GM18508 (cell line): ENCODE data around the gene TRIM31.

Experiments used
- ATAC-seq: cut with Tn5 transposase; IDR thresholded peaks from one replicate; pipeline ENCODE4 v1.9.1; 2021; ENCODE audit warnings: moderate number of reproducible peaks; ENCODE audit not compliant: insufficient read depth, unreplicated experiment

Gene TRIM31, protein sequence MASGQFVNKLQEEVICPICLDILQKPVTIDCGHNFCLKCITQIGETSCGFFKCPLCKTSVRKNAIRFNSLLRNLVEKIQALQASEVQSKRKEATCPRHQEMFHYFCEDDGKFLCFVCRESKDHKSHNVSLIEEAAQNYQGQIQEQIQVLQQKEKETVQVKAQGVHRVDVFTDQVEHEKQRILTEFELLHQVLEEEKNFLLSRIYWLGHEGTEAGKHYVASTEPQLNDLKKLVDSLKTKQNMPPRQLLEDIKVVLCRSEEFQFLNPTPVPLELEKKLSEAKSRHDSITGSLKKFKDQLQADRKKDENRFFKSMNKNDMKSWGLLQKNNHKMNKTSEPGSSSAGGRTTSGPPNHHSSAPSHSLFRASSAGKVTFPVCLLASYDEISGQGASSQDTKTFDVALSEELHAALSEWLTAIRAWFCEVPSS

DNA sequence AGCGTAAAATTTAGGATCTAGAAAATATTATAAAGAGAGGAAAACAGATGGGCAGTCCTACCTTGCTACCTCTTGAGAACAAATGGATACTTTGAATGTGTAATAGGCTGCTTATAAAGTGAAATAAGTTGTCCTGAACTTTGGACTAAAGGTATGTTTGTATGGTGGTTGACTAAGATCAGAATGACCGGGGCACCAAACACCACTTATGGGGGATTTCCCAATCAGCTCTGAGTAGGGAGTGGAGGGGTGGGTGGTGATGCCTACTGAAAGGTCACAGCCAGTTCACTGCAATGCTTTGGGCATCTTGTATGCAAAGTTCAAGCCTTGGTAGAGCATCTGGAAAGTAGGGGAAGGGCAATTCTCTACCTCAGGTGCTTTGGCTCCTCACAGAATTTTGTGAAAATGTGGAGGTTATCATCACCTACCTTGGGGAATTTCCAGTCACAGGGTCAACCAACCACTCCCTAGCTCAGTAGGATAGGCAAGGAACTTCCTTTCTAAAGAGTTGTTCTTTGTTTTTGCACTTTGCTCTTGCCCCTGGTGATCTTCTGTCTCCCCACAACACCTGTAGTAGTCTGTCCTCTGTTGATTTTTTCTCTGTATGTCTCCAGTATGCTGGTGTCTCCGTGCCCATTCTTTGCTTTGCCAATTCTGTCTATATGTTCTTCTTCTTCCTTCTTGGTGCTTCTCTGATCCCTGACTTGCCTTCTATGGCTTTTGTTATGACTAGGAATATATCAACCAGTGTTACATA lies at the start of gene TRIM31:
Gene TRIM31 (minus strand): TSS at position 88 of the 757 bp plus-strand sequence. CDS start 285 bp downstream, outside the sequence.
- no peak for ATAC-seq

DNA sequence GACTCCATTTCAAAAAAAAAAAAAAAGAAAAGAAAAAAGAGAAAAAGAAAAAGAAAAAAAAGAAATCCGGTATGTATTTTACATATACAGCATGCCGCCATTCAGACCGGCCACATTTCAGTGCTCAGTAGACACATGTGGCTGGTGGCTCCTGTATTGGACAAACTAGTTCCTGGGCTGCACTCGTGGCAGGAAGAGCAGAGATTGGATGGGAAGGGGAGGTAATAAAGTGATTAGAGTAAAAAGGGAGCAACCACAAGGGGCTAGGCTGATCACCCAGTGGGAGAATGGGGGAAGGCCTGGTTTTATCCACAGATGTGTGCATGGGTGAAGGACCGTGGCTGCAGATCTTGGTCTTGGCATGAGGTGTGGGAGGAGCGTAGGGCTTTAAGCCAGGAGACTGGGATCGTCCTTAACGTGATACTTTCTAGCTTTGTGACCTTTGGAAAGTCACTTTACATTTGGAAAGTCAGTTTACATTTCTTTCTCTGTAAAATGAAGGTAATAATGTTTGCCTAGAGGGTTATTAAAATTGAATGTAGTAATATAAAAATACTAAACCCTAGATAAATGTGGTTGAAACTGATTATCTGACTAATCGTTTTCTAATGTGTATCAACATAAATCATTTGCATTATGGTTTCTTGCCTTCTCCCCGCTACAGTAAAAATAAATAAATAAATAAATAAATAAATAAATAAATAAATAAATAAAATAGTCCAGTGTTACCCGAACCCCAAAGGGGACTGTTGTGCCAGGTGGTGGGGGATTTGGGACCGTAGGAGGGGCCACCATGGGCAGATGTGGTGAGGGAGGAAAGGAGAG lies 49.6 kb upstream of the TRIM31 start:
- no peak for ATAC-seq

DNA sequence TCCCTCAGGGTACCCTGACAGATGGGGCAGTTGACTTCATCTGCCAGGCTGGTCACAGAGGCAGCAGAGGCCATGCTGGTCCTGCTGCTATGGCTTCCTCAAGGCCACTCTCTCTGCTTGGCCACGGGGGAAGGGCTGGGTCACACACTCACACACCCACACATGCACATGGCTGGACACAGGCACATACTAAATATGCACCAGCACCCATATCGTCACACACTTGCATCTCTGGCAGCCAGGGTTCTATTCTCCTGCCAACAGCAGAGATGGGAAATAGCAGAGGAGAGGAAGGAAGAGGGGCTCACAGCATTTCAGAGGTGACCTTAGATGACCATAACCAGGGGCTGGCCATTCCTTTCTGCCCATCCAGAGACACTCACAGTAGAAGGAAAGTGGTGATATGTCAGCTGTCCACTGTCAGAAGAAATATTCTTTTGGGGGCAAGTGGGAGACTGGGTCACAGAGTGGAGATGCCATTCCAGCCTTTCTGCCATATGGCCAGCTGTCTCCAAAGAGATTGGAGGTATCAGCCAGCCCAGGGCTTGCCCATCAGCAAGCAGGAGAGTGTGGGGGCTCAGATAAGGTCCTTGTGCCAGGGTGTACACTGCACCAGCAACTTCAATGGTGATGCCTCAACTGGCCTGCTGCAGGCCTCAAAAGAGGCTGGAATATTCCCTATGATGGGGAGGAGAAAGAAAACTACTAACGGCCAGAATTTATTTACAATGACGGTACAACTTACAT lies 48.1 kb upstream of the TRIM31 start, which contains the start of gene TRIM10:
Gene TRIM10 (minus strand): TSS at position 427 of the 747 bp plus-strand sequence. CDS start 353 bp downstream, at position 74.
- no peak for ATAC-seq

DNA sequence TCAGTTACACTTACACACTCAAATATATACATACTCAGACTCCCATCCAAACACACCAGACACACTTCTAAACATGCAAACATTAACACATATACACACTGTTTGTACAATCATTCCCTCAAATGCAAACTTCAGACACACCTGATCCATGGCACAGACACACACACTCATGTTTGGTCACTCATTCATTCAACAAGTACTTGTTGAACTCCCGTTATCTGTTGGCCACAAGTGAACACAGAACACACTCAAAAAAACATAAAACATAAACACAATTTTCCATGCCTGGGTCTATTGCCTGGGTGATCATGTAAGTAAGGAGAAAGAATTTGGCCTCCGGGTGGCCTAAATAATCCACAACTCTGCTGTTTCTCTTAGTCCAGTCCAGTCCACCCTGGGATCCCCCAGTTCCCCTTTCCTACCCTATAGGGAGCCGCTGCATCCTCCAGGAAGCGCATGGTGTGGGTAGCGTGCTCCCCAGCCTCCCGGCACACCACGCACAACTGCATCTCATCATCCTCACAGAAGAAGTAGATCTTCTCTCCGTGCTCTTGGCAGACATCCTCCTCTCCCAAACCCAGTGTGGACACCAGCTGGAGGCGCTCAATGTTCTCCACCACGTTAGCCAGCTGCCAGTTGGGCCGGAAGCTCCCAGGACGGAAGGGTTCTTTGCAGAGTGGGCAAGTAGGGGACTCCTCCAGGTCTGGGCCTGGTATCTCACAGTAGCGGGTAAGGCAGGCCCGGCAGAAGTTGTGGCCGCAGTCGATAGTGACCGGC lies 47.3 kb upstream of the TRIM31 start:
- no peak for ATAC-seq

DNA sequence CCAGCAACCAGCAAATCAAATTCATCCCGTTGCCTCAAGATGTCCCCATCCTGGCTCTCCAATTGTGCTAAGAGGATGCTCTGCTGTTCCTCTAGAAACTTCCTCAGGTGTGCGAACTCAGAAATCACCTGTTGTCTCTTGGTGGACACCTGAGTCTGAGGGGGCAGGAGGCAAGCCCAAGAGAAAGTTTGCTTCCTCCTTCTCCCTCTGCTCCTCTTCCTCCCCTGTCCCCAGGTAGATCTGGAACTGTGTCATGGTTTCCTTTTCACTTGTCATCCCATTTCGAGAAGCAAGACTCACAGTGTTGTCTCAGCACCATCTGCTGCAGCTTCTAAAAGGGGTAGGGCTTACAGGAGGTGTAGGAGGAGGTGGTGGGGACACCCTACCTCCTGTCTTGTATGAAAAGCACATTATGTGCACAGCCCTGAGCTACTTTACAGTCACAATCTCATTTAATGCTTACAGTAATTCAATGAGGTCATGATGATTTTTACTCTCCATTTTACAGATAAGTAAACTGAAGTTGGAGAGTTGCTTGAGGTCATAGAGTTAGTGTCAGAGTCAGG lies 45.7 kb upstream of the TRIM31 start:
- ATAC-seq, result no peak

DNA sequence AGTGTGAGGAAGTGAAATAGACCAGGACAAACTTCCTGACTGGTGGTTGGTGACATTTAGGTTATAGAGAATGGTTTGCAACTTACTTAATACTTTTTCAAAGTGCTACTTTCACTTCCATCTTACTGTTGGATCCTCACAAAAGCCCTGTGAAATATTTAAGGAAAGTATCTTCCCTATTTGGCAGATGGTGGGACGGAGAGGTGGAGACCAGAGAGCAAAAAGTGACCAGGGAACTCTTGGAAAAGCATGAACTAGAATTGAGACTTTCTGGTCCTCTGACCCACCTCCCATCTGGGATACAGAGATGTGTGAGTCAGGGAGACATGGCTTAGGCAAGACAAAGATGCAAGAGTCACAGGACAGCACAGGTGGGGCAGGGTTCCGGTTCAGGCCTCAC lies 45.1 kb upstream of the TRIM31 start:
- no peak for ATAC-seq

DNA sequence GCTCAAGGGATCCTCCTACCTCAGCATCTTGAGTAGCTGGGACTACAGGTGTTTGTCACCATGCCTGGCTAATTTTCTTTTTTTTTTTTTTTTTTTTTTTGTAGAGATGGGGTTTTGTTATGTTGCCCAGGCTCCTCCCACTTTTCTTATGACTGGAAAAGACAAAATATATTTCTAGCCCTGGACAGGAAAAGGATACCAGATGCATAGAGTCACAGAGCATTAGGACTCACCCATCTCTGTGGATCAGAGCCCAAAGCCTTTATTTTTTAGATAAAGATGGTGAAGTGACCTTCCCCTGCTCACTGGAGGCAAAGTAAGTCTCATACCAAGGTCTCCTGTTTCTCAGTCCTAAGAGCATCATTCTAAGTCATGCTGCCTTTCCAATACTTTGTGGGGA lies 44.7 kb upstream of the TRIM31 start:
- no peak for ATAC-seq

DNA sequence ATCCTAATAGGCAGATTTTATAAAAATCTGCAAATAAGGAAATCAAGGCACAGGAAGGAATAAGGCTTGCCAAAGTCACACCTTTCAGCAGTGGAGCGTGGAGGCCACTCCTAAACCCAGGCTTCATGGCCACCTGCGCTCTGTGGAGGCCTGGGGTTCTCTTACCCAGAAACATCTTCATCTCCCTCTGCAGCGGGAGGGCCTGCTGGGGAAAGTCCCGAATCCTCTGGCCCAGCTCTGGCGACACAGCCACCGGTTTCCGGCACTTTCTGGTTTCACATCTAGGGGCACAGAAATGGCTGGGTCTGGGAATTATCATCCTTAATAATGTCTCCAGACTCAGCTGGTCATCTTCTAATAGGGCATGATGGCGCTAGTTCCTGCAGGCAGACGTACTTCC lies 43.9 kb upstream of the TRIM31 start:
- ATAC-seq, result no peak

DNA sequence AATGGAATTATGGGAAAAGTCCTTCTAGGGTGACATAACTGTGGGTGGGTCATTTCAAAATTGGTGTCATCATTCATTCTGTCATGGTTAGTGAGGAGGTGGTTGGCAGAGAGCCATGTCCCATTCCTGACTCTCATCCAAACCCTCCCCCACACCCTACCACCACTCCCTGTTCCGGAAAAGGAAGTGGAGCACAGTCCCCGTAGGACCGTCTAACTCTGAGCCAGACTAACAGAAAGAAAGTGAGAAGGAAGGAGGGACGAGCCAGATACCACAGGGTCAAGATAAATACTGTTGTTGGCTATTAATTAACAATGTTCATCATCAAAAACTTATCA lies 43.3 kb upstream of the TRIM31 start:
- ATAC-seq, result no peak

DNA sequence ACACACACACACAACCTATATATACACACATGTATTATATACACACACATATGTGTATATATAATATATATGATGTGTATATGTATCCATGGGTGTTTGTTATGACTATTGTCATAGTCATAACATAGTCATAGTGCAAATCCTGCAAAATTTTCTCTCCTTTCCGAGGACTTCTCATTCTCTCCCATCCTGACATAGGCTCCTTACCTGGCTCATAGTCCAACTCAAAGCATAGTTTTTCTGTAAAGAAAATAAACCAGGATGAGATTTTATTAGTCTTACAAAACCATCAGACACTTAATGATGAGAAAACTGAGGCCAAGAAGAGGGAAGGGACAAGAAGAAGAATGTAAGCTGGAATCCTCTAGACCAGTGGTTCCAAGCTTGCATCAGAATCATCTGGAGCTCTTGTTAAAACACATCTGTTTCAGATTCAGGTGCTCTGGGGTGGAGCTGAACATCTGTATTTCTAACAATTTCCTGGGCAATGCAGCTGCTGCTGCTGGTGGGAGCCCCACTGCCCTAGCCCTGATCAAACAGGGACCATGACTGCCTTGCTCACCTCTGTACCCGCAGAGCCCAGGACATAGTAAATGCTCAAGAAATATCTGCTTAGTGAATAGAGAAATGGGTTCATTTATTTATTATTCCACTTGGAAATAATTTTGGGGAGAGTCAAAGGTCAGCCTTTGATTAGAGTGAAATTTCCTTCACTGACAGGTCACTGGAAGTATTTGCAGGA lies 42.8 kb upstream of the TRIM31 start:
- no peak for ATAC-seq

DNA sequence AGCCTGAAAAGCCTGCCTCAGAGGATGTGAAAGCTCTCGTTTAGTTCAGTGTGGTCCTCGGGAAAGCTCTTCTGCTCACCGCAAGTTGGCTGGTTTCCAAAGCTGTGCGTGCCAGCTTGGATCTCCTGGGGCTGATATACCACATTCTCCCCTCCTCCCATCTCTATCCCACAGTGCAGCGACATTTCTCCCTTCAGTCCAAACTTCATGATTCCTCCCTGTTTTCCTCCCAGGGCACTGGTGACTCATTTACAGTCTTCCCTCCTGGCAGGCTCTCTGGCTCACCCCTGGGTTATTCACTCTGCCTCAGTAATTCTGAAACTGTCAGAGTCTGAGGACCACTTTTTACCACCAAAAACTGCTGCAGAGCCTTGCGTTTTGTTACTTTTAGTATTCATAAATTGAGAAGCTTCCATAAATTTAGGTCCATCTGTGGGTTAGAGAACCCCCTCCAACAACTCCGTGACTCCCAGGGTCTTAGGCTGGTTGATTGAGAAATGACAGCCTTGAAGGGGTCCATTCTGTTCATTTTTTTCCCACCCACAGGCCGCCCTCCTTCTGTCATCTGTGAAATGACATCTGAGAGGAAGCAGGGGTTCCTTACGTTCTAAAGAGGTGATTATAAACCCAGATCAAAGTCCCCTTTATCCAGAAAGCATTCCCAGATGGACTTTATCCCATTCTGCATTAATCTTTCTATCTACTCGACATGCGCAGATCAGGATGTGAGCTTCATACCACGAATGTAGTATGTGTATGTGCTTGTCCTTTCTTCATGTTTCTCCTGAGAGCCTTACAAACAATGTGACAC lies 42.0 kb upstream of the TRIM31 start:
- no peak for ATAC-seq

DNA sequence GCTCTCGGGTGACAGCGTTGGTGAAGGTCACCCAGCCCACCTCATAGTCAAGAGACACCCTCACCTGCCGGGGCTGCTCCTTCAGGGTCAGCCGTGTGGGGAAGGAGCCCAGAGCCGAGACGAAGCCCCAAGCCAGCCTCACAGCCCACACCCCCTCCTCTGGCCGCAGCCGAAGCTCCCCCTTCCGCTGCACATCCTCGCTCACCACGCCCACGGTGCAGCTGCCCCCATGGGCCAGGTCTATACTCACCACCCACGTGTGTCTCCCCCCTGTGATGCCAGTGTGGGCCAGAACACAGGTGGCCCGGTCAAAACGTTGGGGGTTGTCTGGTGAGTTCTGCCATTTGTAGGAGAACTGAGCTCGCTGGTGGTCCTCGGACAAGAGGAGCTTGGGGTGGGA lies 41.2 kb upstream of the TRIM31 start:
- no peak for ATAC-seq

DNA sequence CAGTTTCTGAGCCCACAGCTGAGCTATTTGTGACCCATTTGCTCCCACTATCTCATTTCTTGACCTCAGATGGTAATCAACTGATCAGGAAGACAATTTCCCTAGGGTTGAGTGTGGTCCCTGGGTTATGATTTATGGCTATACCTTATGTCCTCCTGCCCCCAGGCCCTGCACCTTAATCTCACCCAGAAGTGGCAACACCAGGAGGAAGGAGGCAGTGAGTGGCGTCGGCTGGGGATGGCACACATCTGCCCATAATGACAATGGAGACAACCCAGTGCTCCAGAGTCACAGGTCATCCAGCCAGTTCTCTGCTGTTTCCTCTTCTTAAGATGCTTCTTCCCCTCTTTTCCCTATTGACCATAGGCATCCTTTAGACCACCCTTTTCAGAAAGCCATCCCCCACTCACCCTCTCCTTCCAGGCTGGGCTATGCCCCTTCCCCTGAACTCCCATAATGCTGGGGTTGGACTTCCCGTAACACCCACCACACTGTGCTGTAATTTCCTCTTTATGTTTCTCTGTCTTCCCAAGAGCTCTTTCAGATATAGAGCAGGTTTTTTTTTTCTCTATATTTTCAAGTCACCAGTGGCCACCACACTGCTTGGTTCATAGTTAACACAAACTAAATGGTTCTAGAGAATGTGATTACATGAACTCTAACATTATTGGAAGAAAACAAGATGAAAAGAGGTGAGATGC lies 40.2 kb upstream of the TRIM31 start:
- no peak for ATAC-seq

DNA sequence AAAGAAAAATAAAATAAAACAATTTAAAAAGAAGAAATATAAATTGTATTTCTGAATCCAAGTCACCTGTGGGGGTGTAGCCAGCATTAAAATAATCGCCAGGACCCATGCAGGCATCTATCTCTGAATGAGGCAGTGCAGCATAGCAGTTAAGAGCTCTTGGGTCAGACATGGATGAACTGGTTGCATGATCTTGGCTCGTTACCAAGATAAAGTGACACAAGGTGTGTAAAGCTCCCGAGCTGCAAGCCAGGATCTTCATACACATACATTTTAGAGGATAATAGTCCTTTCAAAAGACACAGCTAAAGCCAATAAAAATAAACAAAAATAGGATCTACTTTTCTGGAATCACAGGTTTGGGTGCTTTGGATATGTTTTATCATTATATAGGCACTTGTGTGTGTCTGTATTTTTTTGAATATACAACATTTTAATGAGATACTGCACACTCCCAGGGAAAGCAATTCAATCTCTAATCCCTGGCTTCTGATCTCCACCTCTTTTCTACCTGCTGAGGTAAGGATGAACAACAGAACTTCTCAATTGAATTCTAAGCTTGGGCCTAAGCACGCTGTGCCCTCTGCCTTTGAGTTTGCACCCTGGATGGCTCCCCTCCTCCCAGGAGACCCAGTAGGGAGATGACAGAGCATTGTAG lies 39.3 kb upstream of the TRIM31 start:
- no peak for ATAC-seq

DNA sequence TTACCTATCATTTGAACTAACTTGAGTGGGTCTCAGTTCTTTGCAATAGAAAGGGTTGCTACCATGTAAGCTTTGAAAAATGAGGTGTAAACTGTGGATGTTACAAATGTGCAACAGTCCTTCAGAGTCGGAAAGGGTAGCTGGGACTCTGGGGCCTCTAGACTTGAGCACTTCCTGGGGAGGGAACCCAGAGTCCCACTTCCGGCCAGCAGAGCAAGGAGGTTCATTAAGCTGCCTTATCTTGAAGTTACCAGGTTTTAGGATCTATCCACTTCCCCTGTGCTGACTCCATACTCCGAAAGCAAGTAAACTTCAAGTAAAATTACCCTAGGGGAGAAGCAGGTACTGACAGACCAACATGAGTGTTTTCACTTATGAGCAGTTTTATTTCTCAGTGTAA lies 38.7 kb upstream of the TRIM31 start:
- no peak for ATAC-seq

DNA sequence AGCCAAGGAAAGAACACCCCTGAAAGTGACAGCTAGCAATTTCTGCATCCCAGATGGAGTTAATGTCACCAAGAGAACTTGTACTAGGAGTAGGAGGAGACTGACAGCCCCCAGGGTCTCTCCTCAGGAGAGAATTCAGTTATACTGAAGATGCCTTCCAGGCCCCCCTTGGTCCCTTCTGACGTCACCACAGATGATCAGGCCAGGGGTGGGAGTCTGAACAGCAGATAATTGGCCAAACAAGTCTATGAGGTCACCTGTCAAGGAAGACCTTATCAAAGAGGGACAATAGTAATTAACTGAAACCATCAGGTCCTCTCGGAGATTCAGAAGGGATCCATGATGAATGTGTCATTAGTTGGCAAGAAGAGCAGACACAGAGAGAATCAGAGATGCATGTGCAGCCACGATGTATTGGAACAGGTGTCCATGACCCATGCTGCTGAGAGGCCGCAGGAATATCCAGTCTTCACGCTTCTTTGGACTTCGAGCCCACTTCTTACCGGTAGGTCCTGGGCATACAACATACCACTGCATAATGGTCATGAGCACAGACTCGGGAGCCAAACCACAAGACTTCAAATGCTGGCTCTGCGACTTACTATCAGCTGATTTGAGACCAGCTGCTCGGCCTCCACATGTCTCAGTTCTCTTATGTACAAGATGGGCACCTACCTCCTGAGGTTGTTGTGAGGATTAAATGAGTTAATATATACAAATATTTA lies 37.9 kb upstream of the TRIM31 start:
- ATAC-seq, result no peak
